CD4-positive, alpha-beta T cell treated with Interleukin-6 for 4 hours (primary cell): ENCODE results near the gene SSTR5.
A peak's percentile ranks its signal among the peaks of the same experiment; 100 is the strongest.

ENCODE experiments used
- DNase-seq: peaks from one replicate; pipeline ENCODE4 v3.0.0-alpha.2; 2020; ENCODE audit warnings: mixed read lengths

Gene SSTR5

GRCh38 chr16:1093284-1094123 lies 21.0 kb downstream of the SSTR5 start:
- DNase-seq = no peak

- DNase-seq = no peak
These were observed 21.6 kb downstream of the SSTR5 start for GRCh38 chr16:1094124-1094479.

GRCh38 chr16:1094601-1095449 lies 22.3 kb downstream of the SSTR5 start:
- DNase-seq = no peak

GRCh38 chr16:1095450-1096168 lies 23.1 kb downstream of the SSTR5 start:
- no peak for DNase-seq

GRCh38 chr16:1096169-1097082 lies 23.9 kb downstream of the SSTR5 start, which contains the start of gene C1QTNF8:
Gene C1QTNF8, minus strand, starts transcription at chr16:1096244. Its CDS starts 1,322 bp downstream, at chr16:1094922.
- no peak for DNase-seq

- no peak for DNase-seq
These were observed 24.6 kb downstream of the SSTR5 start for GRCh38 chr16:1097156-1097555.

GRCh38 chr16:1097800-1098199 lies 25.3 kb downstream of the SSTR5 start:
- no peak for DNase-seq

GRCh38 chr16:1098266-1098991 lies 25.9 kb downstream of the SSTR5 start:
- no peak for DNase-seq

GRCh38 chr16:1099189-1100083 lies 26.9 kb downstream of the SSTR5 start:
- no peak for DNase-seq

- no peak for DNase-seq
These were observed 27.7 kb downstream of the SSTR5 start for GRCh38 chr16:1100084-1100800.

- DNase-seq = no peak
These were observed 28.6 kb downstream of the SSTR5 start for GRCh38 chr16:1101133-1101532.

- no peak for DNase-seq
These were observed 29.2 kb downstream of the SSTR5 start for GRCh38 chr16:1101573-1102332.

GRCh38 chr16:1102333-1102700 lies 29.8 kb downstream of the SSTR5 start:
- no peak for DNase-seq

- peak; percentile 77 for DNase-seq
These were observed 30.5 kb downstream of the SSTR5 start for GRCh38 chr16:1102921-1103635.

- no peak for DNase-seq
These were observed 31.1 kb downstream of the SSTR5 start for GRCh38 chr16:1103636-1103980.

- peak; percentile 51 for DNase-seq
These were observed 33.5 kb downstream of the SSTR5 start for GRCh38 chr16:1105888-1106620.

GRCh38 chr16:1106659-1107058 lies 34.1 kb downstream of the SSTR5 start:
- no peak for DNase-seq

- DNase-seq = no peak
These were observed 34.6 kb downstream of the SSTR5 start for GRCh38 chr16:1107141-1107540.
